Measurements from ENCODE around the gene TRIM3. TPM values are rescaled to one million over a fixed set of nuclear protein-coding genes. Genes with fewer than 3 reads are reported as not detected.

Gene TRIM3
- polyA plus RNA-seq, 1 donor = 37.8 TPM

DNA sequence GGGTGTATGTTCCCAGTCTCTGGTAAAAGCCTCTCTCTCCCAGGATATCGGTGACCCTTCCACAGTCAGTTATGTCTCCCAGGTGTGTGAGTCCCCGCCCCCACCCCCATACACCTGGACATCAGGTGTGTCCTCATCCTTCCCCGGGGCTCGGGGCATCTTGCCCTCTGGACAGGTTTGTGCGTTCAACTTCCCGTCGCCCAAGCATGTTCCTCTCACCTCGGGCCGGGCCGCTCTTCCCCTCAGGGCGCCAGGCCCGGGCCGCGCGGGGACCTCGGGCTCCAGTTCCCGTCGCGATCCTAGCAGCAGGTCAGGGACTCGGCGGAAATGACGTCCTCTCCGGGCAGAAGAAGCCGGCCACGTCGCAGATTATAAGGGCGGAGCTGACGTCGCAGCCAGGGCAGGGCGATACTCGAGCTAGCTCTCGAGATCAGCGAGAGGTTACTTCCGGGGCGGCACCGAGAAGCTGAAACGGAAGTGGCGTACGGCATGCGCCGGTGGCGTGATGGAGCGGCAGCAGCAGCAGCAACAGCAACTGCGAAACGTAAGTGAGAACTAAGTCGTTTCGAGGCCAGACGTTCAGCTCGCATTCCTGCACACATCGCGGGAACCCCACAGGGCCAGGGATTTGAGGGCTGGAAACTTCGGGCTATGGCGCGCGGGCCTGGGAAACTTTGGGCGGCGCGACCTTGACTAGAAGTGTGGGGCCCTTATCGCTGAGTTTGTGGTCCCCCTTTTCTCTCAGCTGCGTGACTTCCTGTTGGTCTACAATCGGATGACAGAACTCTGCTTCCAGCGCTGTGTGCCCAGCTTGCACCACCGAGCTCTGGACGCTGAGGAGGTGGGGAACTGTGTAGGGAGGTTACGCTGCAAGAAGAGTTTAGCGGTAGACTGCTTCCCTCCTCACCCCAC, 7.5 kb upstream of the TRIM3 start, which contains the start of the genes ARFIP2 and TIMM10B:
Gene ARFIP2 (minus strand): TSS at position 320 of the 912 bp plus-strand sequence. CDS start 910 bp downstream, outside the sequence.
Gene TIMM10B (plus strand): TSS at position 490 of the 912 bp plus-strand sequence. CDS start 16 bp downstream, at position 506.
- peaks cover 61% of the 10 kb centered on the region for H3K36me3 ChIP-seq (ENCODE audit: control insufficient read depth, insufficient read depth, low read length)
- no peaks in the 10 kb centered on the region for H3K9me3 ChIP-seq (ENCODE audit: control insufficient read depth, low read depth, low read length)
- H3K4me1 ChIP-seq (ENCODE audit: control insufficient read depth, insufficient read depth, low read length) = peaks cover 25% of the 10 kb centered on the region
- no peaks in the 10 kb centered on the region for H3K27me3 ChIP-seq (ENCODE audit: control insufficient read depth, insufficient read depth, low read length)
- H3K27ac ChIP-seq (ENCODE audit: low read length) = peak within 1 kb of the TSS; percentile 96
- WGBS (ENCODE audit: insufficient coverage, low lambda C conversion rate) = no CpG with 5 or more reads among the region's 66 CpGs
- H3K4me3 ChIP-seq (ENCODE audit: low read length) = peak within 1 kb of the TSS; percentile 67
- peak; percentile 99 for DNase-seq

DNA sequence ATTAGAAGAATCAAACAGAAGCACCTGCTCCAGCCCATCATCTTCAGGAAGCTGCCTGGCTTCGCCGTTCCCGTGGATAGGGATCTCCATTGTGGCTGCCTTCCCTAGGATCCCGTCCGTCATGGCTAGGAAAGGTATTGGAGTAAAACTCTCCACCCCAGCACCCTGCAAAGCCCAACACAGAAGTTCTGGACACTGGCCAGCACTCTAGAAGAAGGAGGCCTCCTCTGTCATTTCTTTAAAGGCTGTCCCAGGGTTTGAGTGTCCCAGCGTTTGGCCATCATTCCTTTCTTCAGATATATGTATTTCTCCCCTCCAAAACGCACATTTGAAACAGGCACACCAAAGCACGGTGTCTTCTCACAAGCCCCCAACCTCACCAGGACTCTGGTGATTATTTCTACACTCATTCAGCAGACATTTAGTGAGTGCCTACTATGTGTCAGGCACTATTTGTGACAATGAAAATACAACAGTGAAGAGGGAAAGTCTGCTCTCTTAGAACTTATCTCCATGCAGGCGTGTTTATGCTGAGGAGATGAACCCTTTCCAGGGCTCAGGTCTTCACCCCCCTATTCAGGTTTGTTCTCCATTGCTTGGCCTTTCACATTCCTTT, 6.7 kb upstream of the TRIM3 start:
- WGBS (ENCODE audit: insufficient coverage, low lambda C conversion rate) = 57% methylated on average over 1 of the region's 9 CpGs
- no peaks in the 10 kb centered on the region for H3K27me3 ChIP-seq (ENCODE audit: control insufficient read depth, insufficient read depth, low read length)
- H3K36me3 ChIP-seq (ENCODE audit: control insufficient read depth, insufficient read depth, low read length) = peaks cover 59% of the 10 kb centered on the region
- H3K9me3 ChIP-seq (ENCODE audit: control insufficient read depth, low read depth, low read length) = no peaks in the 10 kb centered on the region
- peaks cover 22% of the 10 kb centered on the region for H3K4me1 ChIP-seq (ENCODE audit: control insufficient read depth, insufficient read depth, low read length)
- DNase-seq = no peak
- H3K27ac ChIP-seq (ENCODE audit: low read length) = peak overlapping the region; percentile 96
- peak overlapping the region; percentile 67 for H3K4me3 ChIP-seq (ENCODE audit: low read length)

DNA sequence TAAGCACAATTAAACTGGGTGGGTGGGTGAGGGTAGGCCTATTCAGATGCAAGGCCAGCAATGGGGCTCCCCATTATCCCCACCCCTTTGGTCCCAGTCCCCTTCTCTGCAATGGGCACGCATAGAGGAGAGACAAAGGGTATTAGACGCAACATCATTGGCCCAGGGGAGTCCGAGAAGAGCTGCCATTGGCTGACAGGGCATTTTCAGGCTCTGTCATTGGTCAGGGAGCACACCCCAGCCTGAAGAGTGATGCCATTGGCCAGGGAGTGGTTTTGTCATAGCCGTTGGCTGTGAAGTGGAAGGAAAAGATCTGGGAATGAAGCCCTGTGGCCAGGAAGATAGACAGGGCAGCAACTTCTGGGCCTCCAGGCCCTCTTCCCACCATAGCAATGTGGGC, 2.8 kb upstream of the TRIM3 start:
- Histone ChIP-seq H3K4me3 (ENCODE audit: low read length) (no peak overlapping the region), H3K27ac (ENCODE audit: low read length) (no peak overlapping the region), H3K27me3 (ENCODE audit: control insufficient read depth, insufficient read depth, low read length) (no peaks in the 10 kb centered on the region), H3K36me3 (ENCODE audit: control insufficient read depth, insufficient read depth, low read length) (peaks cover 34% of the 10 kb centered on the region), H3K4me1 (ENCODE audit: control insufficient read depth, insufficient read depth, low read length) (peaks cover 30% of the 10 kb centered on the region), H3K9me3 (ENCODE audit: control insufficient read depth, low read depth, low read length) (no peaks in the 10 kb centered on the region)
- WGBS (ENCODE audit: insufficient coverage, low lambda C conversion rate) = no CpG with 5 or more reads among the region's 4 CpGs
- DNase-seq = no peak

DNA sequence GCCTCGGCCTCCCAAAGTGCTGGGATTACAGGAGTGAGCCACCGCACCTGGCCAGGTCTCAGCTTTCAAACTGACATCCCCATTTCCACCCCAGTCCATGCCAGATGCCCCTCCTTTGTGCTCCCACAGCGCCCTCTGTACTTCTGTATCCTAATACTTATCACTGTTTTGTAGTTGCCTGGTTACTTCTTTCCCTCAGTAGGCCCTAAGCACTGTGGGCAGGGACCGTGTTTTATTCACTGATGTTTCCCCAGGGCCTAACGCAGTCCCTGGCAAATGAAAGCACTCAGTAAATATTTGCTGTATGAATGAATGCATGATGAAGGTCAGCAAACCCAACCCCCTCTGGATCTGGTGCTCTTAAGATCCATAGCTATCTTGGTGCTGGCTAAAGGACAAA, 2.2 kb upstream of the TRIM3 start:
- H3K4me1 ChIP-seq (ENCODE audit: control insufficient read depth, insufficient read depth, low read length) = peaks cover 30% of the 10 kb centered on the region
- WGBS (ENCODE audit: insufficient coverage, low lambda C conversion rate) = no CpG with 5 or more reads among the region's 5 CpGs
- peak in 1 of 2 donors; percentile 52 for DNase-seq
- H3K4me3 ChIP-seq (ENCODE audit: low read length) = no peak overlapping the region
- H3K27me3 ChIP-seq (ENCODE audit: control insufficient read depth, insufficient read depth, low read length) = no peaks in the 10 kb centered on the region
- H3K36me3 ChIP-seq (ENCODE audit: control insufficient read depth, insufficient read depth, low read length) = peaks cover 34% of the 10 kb centered on the region
- H3K27ac ChIP-seq (ENCODE audit: low read length) = no peak overlapping the region
- no peaks in the 10 kb centered on the region for H3K9me3 ChIP-seq (ENCODE audit: control insufficient read depth, low read depth, low read length)

DNA sequence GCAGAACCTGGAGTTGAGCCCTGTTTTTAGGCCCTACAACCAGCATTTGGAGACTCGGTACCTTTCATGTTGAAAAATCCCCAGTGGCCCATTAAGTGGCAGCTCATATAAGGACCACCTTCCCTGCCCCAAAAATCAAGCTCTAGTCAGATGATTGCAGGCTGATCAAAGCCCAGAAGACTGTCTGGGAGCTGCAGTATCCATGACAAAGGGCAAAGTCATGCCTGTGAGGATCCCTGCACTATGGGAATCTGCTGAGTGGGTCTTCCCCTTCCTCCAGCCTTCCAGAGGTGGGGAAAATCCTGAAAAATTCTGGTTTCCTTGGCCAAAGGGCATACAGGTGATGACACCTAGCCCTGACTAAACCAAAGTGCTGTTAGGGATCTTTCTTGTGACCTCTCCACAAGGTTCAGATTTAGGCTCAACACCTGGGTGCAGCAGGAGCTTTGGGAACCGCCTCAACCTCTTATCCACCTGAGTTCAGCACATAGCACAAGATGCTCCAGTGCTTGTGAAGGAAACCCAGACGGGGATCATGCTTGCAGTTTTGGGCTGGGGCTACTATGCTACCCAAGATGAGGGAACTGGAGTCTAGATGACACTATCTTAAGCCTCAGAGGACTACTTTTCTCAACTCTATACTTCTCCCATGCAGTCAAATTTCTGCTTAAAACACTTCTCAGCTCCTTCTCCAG, 1.2 kb upstream of the TRIM3 start:
- Histone ChIP-seq H3K9me3 (ENCODE audit: control insufficient read depth, low read depth, low read length) (no peaks in the 10 kb centered on the region), H3K27me3 (ENCODE audit: control insufficient read depth, insufficient read depth, low read length) (no peaks in the 10 kb centered on the region), H3K36me3 (ENCODE audit: control insufficient read depth, insufficient read depth, low read length) (peaks cover 34% of the 10 kb centered on the region), H3K27ac (ENCODE audit: low read length) (peak overlapping the region; percentile 97), H3K4me3 (ENCODE audit: low read length) (no peak overlapping the region), H3K4me1 (ENCODE audit: control insufficient read depth, insufficient read depth, low read length) (peaks cover 32% of the 10 kb centered on the region)
- no CpG with 5 or more reads among the region's 3 CpGs for WGBS (ENCODE audit: insufficient coverage, low lambda C conversion rate)
- peak in 1 of 2 donors; percentile 41 for DNase-seq

DNA sequence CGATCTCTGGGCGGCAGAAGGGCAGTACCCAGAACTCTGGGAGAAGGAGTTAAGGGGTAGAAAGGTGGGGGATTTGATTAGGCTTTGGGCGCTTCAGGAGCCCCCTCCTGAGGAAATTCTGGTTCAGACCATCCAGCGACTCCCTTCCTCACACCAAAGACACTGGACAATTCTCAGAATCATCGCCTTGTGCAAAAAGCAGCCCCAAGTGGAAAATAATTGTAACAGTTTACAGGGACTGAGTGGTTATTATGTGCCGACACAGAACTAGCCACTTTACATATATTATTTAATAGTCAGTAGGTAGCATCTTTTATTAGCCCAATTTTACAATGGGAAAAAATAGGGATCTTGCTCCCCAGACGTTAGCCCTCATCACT, 662 bp upstream of the TRIM3 start:
- Histone ChIP-seq H3K27ac (ENCODE audit: low read length) (peak overlapping the region; percentile 97), H3K9me3 (ENCODE audit: control insufficient read depth, low read depth, low read length) (no peaks in the 10 kb centered on the region), H3K36me3 (ENCODE audit: control insufficient read depth, insufficient read depth, low read length) (peaks cover 30% of the 10 kb centered on the region), H3K4me1 (ENCODE audit: control insufficient read depth, insufficient read depth, low read length) (peaks cover 35% of the 10 kb centered on the region), H3K4me3 (ENCODE audit: low read length) (peak overlapping the region; percentile 69), H3K27me3 (ENCODE audit: control insufficient read depth, insufficient read depth, low read length) (no peaks in the 10 kb centered on the region)
- 20% methylated on average over 1 of the region's 7 CpGs for WGBS (ENCODE audit: insufficient coverage, low lambda C conversion rate)
- DNase-seq = no peak

DNA sequence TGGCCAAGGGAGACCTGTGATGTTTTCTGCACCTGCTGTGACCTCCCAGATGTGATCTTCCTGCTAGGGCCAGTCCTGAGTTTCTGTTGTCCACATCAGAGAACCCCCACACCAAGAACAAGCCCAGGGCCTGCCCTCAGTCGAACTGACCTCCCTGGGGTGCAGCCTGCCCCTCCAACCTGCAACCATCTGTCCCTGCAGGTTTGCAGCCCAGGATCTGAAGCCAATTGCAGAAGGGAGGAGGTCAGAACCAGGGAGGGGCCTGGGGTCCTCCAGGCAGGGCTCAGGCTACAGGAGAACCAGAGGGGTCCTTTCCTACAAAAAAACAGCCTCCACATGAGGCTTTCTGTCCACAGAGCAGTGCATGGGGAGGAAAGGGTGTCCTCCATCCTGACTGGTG, 807 bp downstream of the TRIM3 start:
- H3K4me3 ChIP-seq (ENCODE audit: low read length) = peak overlapping the region; percentile 74
- no peaks in the 10 kb centered on the region for H3K9me3 ChIP-seq (ENCODE audit: control insufficient read depth, low read depth, low read length)
- DNase-seq = no peak
- WGBS (ENCODE audit: insufficient coverage, low lambda C conversion rate) = no CpG with 5 or more reads among the region's 1 CpG
- H3K4me1 ChIP-seq (ENCODE audit: control insufficient read depth, insufficient read depth, low read length) = peaks cover 40% of the 10 kb centered on the region
- H3K36me3 ChIP-seq (ENCODE audit: control insufficient read depth, insufficient read depth, low read length) = peaks cover 15% of the 10 kb centered on the region
- H3K27me3 ChIP-seq (ENCODE audit: control insufficient read depth, insufficient read depth, low read length) = no peaks in the 10 kb centered on the region
- H3K27ac ChIP-seq (ENCODE audit: low read length) = no peak overlapping the region

DNA sequence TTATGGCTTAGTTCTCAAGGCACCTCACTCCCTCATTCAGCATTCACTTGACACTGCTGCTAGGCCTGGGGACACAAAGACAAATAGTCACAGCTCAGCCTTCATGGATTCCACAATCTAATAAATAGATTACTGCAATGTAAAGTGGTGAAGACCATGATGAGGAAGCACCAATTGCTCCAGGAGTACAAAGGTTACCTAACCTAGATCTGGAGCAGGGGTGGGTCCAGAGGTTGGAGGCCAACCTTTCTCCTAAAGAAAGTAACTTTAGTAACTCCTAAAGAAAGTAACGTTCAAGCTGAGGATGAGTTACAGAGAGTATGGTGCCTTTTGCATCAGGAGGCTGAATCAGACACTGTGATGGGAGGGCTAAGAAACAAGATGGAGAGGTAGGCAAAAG, 4.1 kb downstream of the TRIM3 start:
- peaks cover 9% of the 10 kb centered on the region for H3K36me3 ChIP-seq (ENCODE audit: control insufficient read depth, insufficient read depth, low read length)
- DNase-seq = no peak
- H3K4me3 ChIP-seq (ENCODE audit: low read length) = no peak overlapping the region
- no CpG with 5 or more reads among the region's 1 CpG for WGBS (ENCODE audit: insufficient coverage, low lambda C conversion rate)
- H3K27me3 ChIP-seq (ENCODE audit: control insufficient read depth, insufficient read depth, low read length) = no peaks in the 10 kb centered on the region
- peak overlapping the region; percentile 33 for H3K27ac ChIP-seq (ENCODE audit: low read length)
- H3K9me3 ChIP-seq (ENCODE audit: control insufficient read depth, low read depth, low read length) = no peaks in the 10 kb centered on the region
- H3K4me1 ChIP-seq (ENCODE audit: control insufficient read depth, insufficient read depth, low read length) = peaks cover 35% of the 10 kb centered on the region

DNA sequence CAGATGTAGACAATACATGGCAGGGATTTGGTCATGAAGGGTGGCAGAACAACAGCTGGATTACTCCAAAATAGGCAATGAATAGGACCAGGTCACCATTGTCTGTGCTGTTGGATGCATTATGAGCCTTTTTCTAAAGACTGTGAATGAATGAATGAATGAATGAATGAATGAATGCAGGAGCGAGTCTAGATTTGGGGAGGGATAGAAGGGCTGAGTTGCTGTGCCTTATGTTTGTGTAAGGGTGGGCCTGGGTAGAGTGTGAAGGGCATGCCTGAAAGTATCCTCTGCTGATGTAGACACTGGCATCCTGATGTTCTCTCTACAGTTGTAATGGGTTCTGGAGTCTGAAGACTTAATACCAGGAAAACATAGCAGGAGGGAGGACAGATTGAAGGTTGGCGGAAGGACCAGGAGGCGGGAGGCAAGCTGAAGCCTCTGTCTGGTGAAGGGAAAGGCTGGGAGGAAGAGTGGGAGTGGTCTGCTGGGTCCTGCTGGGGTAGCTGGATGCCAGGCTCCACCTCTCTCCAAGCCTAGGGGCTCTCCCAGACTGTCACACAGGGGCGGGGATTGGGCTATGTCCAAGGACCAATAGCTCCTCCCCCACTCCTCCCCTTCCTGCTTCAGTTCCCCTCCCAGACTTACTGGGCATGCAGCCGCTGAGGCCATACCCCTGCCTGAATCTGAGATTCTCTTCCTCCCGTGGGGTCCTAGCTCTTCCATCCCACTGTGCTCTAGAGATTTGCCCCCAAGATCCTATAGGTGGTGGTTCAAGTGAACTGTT, 4.8 kb downstream of the TRIM3 start:
- H3K4me1 ChIP-seq (ENCODE audit: control insufficient read depth, insufficient read depth, low read length) = peaks cover 29% of the 10 kb centered on the region
- H3K9me3 ChIP-seq (ENCODE audit: control insufficient read depth, low read depth, low read length) = no peaks in the 10 kb centered on the region
- no peaks in the 10 kb centered on the region for H3K27me3 ChIP-seq (ENCODE audit: control insufficient read depth, insufficient read depth, low read length)
- no peak overlapping the region for H3K4me3 ChIP-seq (ENCODE audit: low read length)
- 60% methylated on average over 1 of the region's 6 CpGs for WGBS (ENCODE audit: insufficient coverage, low lambda C conversion rate)
- peak; percentile 88 to 91 for DNase-seq
- H3K27ac ChIP-seq (ENCODE audit: low read length) = peak overlapping the region; percentile 33
- peaks cover 14% of the 10 kb centered on the region for H3K36me3 ChIP-seq (ENCODE audit: control insufficient read depth, insufficient read depth, low read length)
